ENCODE data around the gene CGAS.

DNA sequence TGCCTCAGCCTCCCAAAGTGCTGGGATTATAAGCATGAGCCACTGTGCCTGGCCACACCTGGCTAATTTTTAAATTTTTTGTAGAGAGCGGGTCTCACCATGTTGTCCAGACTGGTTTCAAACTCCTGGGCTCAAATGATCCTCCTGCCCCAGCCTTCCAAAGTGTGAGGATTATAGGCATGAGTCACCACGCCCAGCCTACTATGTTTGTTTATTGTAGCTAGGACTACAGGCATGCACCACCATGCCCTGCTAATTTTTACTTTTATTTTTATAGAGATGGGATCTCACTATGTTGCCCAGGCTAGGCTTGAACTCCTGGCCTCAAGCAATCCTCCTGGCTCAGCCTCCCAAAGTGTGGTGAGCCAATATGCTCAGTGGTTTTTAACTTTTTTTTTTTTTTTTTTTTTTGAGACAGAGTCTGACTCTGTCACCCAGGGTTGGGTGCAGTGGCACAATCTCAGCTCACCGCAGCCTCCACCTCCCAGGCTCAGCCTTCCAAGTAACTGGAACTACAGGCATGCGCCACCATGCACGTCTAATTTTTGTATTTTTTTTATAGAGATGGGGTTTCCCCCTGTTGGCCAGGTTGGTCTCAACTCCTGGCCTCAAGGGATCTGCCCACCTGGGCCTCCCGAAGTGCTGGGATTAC, 69.5 kb downstream of the CGAS start:
- TF ChIP-seq CTCF (IDR thresholded peaks at IDR 0.05) (no peak), EZH2 (IDR thresholded peaks at IDR 0.05; ENCODE audit: borderline replicate concordance, insufficient read depth, low read depth, low read length, poor library complexity, severe bottlenecking) (no peak)
